ENCODE data around the gene TLCD1. TPM values are rescaled to one million over a fixed set of nuclear protein-coding genes. Genes with fewer than 3 reads are reported as not detected.

Gene TLCD1, protein sequence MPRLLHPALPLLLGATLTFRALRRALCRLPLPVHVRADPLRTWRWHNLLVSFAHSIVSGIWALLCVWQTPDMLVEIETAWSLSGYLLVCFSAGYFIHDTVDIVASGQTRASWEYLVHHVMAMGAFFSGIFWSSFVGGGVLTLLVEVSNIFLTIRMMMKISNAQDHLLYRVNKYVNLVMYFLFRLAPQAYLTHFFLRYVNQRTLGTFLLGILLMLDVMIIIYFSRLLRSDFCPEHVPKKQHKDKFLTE
- total RNA-seq: 1 to 10 TPM; 8.5 to 8.7 TPM

- Mint-ChIP-seq H3K36me3 (ENCODE audit: low read depth) (peaks cover 44% of the 10 kb centered on the region), H3K27me3 (no peaks in the 10 kb centered on the region), H3K4me3 (peak within 1 kb of the TSS; percentile 99), H3K27ac (peak within 1 kb of the TSS; percentile 99), H3K9me3 (ENCODE audit: low read depth) (no peaks in the 10 kb centered on the region), H3K4me1 (peaks cover 55% of the 10 kb centered on the region)
- intact Hi-C loops (cut with DNase I, micrococcal nuclease): loop anchor here (1.0 to 10.0 kb wide), 8 partner anchors 36 to 889 kb away; partner anchors contain the start of genes ABHD15 (in 1 of the 2), NUFIP2 (in 1 of the 2) and TP53I13 (in 1 of the 2)
- ATAC-seq (peak; percentile 25), DNase-seq (peak; percentile 85)
- POLR2A ChIA-PET: interaction anchor here (0.6 to 6.3 kb wide), 14 partner anchors 12 to 391 kb away, joined by 3 to 111 read pairs (median 4); partner anchors contain the start of genes PHF12, PROCA1, TNFAIP1 and TRAF4
- CTCF ChIA-PET: interaction anchor here (0.6 to 8.9 kb wide), 43 partner anchors 9 to 1260 kb away, joined by 3 to 294 read pairs (median 4); partner anchors contain the start of genes BLTP2, DHRS13, FAM222B and FLOT2
Measured at GRCh38 chr17:28726226-28726626, at the start of gene TLCD1. Gene TLCD1 (minus strand): TSS chr17:28726233. CDS start chr17:28726097, 136 bp downstream.

DNA sequence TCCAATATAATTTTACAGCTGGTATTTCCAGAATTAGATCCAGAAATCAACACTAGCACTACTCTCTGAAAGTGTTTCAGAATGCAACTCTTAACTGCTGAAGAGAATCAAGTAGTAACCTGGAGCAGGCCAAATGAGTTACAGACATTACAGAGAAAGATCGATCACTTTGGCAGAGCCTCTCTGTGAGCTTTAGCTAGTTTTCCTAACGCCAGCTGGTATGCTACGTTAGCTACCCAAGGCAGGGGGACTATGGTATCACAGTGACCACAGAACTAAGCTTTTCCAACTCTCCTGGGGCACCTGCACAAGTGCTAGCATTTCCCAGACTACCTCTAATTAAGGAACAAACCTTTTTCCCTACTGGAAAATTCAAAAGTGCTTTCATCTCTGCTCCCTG lies 48.2 kb upstream of the TLCD1 start:
- H3K9me3 Mint-ChIP-seq (ENCODE audit: low read depth): no peaks in the 10 kb centered on the region
- DNase-seq (no peak), ATAC-seq (no peak)
- ChIA-PET POLR2A (interaction anchor here (0.6 to 0.7 kb wide), 4 partner anchors 10 to 352 kb away, joined by 3 to 9 read pairs (median 6); no protein-coding TSS in a partner anchor), CTCF (interaction anchor here (0.6 to 5.0 kb wide), 11 partner anchors 11 to 590 kb away, joined by 3 to 63 read pairs (median 4); no protein-coding TSS in a partner anchor)
- no peaks in the 10 kb centered on the region for H3K27me3 Mint-ChIP-seq
- intact Hi-C loops (cut with DNase I, micrococcal nuclease): no loop called here
- no peak overlapping the region for H3K4me3 Mint-ChIP-seq
- H3K36me3 Mint-ChIP-seq (ENCODE audit: low read depth): peaks cover 15% of the 10 kb centered on the region
- peaks cover 30% of the 10 kb centered on the region for H3K4me1 Mint-ChIP-seq
- H3K27ac Mint-ChIP-seq: no peak overlapping the region

GRCh38 chr17:28773736-28774135 lies 47.7 kb upstream of the TLCD1 start:
- Mint-ChIP-seq H3K27ac (no peak overlapping the region), H3K27me3 (no peaks in the 10 kb centered on the region), H3K36me3 (ENCODE audit: low read depth) (peaks cover 10% of the 10 kb centered on the region), H3K9me3 (ENCODE audit: low read depth) (no peaks in the 10 kb centered on the region), H3K4me3 (no peak overlapping the region), H3K4me1 (peaks cover 25% of the 10 kb centered on the region)
- intact Hi-C loops (cut with DNase I, micrococcal nuclease): no loop called here
- ChIA-PET CTCF (interaction anchor here (0.7 to 5.0 kb wide), 8 partner anchors 10 to 192 kb away, joined by 3 to 63 read pairs (median 4); no protein-coding TSS in a partner anchor), POLR2A (interaction anchor here (0.6 to 0.8 kb wide), 4 partner anchors 37 to 352 kb away, joined by 3 to 9 read pairs (median 4); no protein-coding TSS in a partner anchor)
- ATAC-seq: peak; percentile 63
- DNase-seq: no peak

DNA sequence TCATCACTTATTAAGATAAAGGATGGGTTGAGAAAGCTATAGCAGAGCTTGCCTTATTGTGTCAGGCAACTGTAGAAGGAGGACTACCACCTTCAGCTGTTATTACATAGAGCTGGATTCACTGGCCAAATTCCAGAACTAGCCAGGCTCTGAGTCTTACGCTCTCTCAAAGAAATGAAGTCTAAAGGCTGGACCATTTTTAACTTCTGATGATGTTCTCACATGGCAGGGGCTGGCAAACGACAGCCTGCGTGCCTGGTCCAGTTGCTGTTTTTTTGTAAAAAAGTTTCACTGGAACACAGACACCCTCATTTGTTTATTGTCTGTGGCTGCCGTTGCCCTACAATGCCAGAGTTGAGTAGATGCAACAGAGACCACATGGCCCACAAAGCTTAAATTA lies 39.0 kb upstream of the TLCD1 start:
- no peaks in the 10 kb centered on the region for H3K27me3 Mint-ChIP-seq
- ChIA-PET CTCF (interaction anchor here (0.7 to 6.0 kb wide), 26 partner anchors 9 to 390 kb away, joined by 3 to 110 read pairs (median 8); partner anchors contain the start of genes DHRS13, FAM222B, NEK8 and TLCD1), POLR2A (interaction anchor here (1.9 kb wide), 1 partner anchor 38 kb away, joined by 5 read pairs; no protein-coding TSS in a partner anchor)
- peaks cover 25% of the 10 kb centered on the region for H3K4me1 Mint-ChIP-seq
- ATAC-seq (no peak), DNase-seq (no peak)
- H3K27ac Mint-ChIP-seq: no peak overlapping the region
- no peaks in the 10 kb centered on the region for H3K9me3 Mint-ChIP-seq (ENCODE audit: low read depth)
- intact Hi-C loops (cut with DNase I, micrococcal nuclease): no loop called here
- peaks cover 12% of the 10 kb centered on the region for H3K36me3 Mint-ChIP-seq (ENCODE audit: low read depth)
- H3K4me3 Mint-ChIP-seq: no peak overlapping the region

DNA sequence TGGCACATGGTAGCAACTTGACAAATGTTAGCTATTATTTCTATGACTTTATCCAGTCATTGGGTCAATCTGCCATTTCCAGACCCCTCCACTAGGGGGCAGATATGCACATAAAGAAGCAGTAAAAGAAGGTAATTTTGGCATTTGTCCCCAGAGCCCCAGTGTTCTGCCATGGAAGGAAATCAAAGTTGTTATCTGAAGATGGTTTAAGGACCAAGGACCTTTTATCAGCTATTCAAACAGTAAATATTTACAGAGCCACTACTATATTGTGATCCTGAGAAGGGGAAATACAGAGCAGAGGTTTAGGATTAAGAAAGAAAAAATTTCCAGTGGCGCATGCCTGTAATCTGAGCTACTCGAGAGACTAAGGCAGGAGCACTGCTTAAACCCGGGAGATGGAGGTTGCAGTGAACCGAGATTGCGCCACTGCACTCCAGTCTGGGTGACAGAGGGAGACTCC lies 37.8 kb upstream of the TLCD1 start:
- Mint-ChIP-seq H3K27me3 (no peaks in the 10 kb centered on the region), H3K4me3 (no peak overlapping the region), H3K9me3 (ENCODE audit: low read depth) (no peaks in the 10 kb centered on the region), H3K36me3 (ENCODE audit: low read depth) (peaks cover 20% of the 10 kb centered on the region), H3K4me1 (peaks cover 25% of the 10 kb centered on the region), H3K27ac (peak overlapping the region; percentile 80)
- ATAC-seq (peak; percentile 63), DNase-seq (peak; percentile 87)
- intact Hi-C loops (cut with DNase I, micrococcal nuclease): loop anchor here (1.0 to 5.0 kb wide), 7 partner anchors 37 to 152 kb away; partner anchors contain the start of genes DHRS13 (in 1 of the 2), FLOT2 (in 1 of the 2), NEK8 (in 1 of the 2) and TLCD1 (in 1 of the 2)
- ChIA-PET CTCF (interaction anchor here (0.6 to 6.0 kb wide), 66 partner anchors 10 to 758 kb away, joined by 3 to 110 read pairs (median 6); partner anchors contain the start of genes DHRS13, FAM222B, FLOT2 and NEK8), POLR2A (interaction anchor here (0.6 to 2.2 kb wide), 6 partner anchors 11 to 139 kb away, joined by 3 to 9 read pairs (median 4); partner anchors contain the start of gene DHRS13)

- Mint-ChIP-seq H3K36me3 (ENCODE audit: low read depth) (peaks cover 26% of the 10 kb centered on the region), H3K4me1 (peaks cover 25% of the 10 kb centered on the region), H3K9me3 (ENCODE audit: low read depth) (no peaks in the 10 kb centered on the region), H3K27me3 (no peaks in the 10 kb centered on the region), H3K27ac (peak overlapping the region; percentile 25), H3K4me3 (no peak overlapping the region)
- DNase-seq: peak; percentile 27
- intact Hi-C loops (cut with DNase I, micrococcal nuclease): loop anchor here (1.0 to 5.0 kb wide), 7 partner anchors 36 to 153 kb away; partner anchors contain the start of genes DHRS13 (in 1 of the 2), FLOT2 (in 1 of the 2), NEK8 (in 1 of the 2) and TLCD1 (in 1 of the 2)
- ChIA-PET CTCF (interaction anchor here (0.6 to 6.0 kb wide), 66 partner anchors 11 to 759 kb away, joined by 3 to 110 read pairs (median 6); partner anchors contain the start of genes DHRS13, FAM222B, FLOT2 and NEK8), POLR2A (interaction anchor here (0.6 to 2.2 kb wide), 5 partner anchors 11 to 139 kb away, joined by 3 to 9 read pairs (median 4); partner anchors contain the start of gene DHRS13)
- ATAC-seq: peak; percentile 68
Measured at GRCh38 chr17:28763137-28763799, 37.2 kb upstream of the TLCD1 start.

- no peaks in the 10 kb centered on the region for H3K27me3 Mint-ChIP-seq
- POLR2A ChIA-PET: no interaction called here
- intact Hi-C loops (cut with DNase I, micrococcal nuclease): loop anchor here in 1 of 2 experiments (5.0 kb wide), 1 partner anchor 34 kb away; the partner anchor contains the start of genes NEK8 and TLCD1
- no peak overlapping the region for H3K27ac Mint-ChIP-seq
- H3K4me3 Mint-ChIP-seq: no peak overlapping the region
- no peaks in the 10 kb centered on the region for H3K9me3 Mint-ChIP-seq (ENCODE audit: low read depth)
- peaks cover 29% of the 10 kb centered on the region for H3K36me3 Mint-ChIP-seq (ENCODE audit: low read depth)
- CTCF ChIA-PET: interaction anchor here (0.6 to 6.0 kb wide), 7 partner anchors 10 to 193 kb away, joined by 3 to 110 read pairs (median 4); no protein-coding TSS in a partner anchor
- H3K4me1 Mint-ChIP-seq: peaks cover 18% of the 10 kb centered on the region
- ATAC-seq (no peak), DNase-seq (no peak)
Measured at GRCh38 chr17:28760601-28761562, 34.8 kb upstream of the TLCD1 start.

GRCh38 chr17:28759256-28759865 lies 33.3 kb upstream of the TLCD1 start:
- Mint-ChIP-seq H3K36me3 (ENCODE audit: low read depth) (peaks cover 25% of the 10 kb centered on the region), H3K4me3 (no peak overlapping the region), H3K9me3 (ENCODE audit: low read depth) (no peaks in the 10 kb centered on the region), H3K27me3 (no peaks in the 10 kb centered on the region), H3K4me1 (peaks cover 12% of the 10 kb centered on the region), H3K27ac (no peak overlapping the region)
- CTCF ChIA-PET: no interaction called here
- intact Hi-C loops (cut with DNase I, micrococcal nuclease): no loop called here
- no peak for ATAC-seq
- POLR2A ChIA-PET: no interaction called here
- no peak for DNase-seq

DNA sequence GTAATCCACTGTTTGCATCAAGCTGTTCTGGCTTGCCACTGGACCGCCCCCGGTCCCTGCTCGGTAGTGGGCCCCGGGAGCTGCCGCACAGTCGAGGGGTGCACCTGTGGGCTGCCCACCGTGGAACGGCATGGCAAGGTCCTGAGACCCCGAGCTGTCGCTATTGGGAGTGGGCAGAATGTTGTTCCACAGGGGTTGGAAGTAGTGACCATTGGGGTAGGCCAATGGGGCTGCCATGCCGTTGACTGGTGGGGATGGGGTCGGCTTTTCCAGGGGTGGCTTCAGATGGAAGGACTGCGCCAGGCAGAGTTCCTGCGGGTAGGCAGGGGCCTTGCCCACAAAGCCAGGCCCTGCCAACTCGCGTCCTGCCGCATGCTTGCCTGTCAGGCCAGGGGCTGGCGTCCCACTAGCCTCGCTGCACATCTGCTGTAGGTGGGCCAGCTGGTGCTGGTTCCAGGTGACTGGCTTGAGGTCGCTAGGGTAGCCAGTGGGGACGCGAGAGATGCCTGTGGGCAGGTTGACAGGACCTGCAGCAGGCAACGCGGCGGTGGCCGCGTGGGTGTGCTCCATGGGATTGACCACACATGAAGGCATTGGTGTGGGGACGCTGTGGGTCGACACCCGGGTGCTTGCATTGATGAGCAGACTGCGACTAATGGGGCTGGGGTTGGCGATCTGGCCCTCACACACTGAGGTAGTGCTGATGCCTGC lies 32.5 kb upstream of the TLCD1 start:
- ChIA-PET POLR2A (no interaction called here), CTCF (interaction anchor here (0.6 kb wide), 1 partner anchor 83 kb away, joined by 3 read pairs; no protein-coding TSS in a partner anchor)
- Mint-ChIP-seq H3K27me3 (no peaks in the 10 kb centered on the region), H3K4me3 (no peak overlapping the region), H3K36me3 (ENCODE audit: low read depth) (peaks cover 23% of the 10 kb centered on the region), H3K4me1 (peaks cover 9% of the 10 kb centered on the region), H3K9me3 (ENCODE audit: low read depth) (no peaks in the 10 kb centered on the region), H3K27ac (no peak overlapping the region)
- ATAC-seq (no peak), DNase-seq (no peak)
- intact Hi-C loops (cut with DNase I, micrococcal nuclease): no loop called here

Measured in activated CD4-positive, alpha-beta T cell treated with anti-CD3 and anti-CD28 coated beads for 36 hours (primary cell).